K562 (cell line): ENCODE data around the gene CNGA1.

Experiments
- KAT8 ChIP-seq: fragments of 450-650 bp; IDR thresholded peaks from 2 replicates; pipeline ENCODE4 v1.6.1; 2016; ENCODE audit warnings: low read depth, mild to moderate bottlenecking
- KHSRP ChIP-seq: fragments of 450-650 bp; IDR thresholded peaks from 2 replicates; pipeline ENCODE4 v1.6.1; 2017
- TF ChIP-seq, protein P1 (sequence below): sonication (generic); formaldehyde crosslinking; IDR thresholded peaks from 2 replicates; pipeline ENCODE4 v1.8.0; 2023; ENCODE audit warnings: missing genetic modification reagents, mild to moderate bottlenecking, borderline replicate concordance

DNA sequence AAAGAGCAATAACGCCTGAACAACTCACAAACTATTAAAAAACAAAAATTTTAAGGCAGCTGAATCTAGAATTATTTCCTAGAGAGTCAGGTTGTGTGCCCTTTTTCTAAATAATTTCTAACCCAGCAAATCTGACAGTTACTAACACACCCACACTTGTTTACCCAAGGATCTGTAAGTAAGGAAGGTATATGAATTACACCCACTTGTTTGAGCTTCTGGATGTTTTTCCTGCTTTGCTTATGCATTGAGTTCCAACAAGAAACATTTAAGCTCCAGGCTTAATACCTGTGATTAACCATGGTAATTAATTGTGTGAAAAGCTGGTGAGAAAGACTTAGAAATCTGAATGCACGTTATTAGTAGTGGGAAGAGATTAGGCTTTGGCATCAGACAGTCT is 1.6 kb upstream of the CNGA1 start:
- TF ChIP-seq KHSRP (no peak), KAT8 (no peak)
- TF ChIP-seq, protein P1, sequence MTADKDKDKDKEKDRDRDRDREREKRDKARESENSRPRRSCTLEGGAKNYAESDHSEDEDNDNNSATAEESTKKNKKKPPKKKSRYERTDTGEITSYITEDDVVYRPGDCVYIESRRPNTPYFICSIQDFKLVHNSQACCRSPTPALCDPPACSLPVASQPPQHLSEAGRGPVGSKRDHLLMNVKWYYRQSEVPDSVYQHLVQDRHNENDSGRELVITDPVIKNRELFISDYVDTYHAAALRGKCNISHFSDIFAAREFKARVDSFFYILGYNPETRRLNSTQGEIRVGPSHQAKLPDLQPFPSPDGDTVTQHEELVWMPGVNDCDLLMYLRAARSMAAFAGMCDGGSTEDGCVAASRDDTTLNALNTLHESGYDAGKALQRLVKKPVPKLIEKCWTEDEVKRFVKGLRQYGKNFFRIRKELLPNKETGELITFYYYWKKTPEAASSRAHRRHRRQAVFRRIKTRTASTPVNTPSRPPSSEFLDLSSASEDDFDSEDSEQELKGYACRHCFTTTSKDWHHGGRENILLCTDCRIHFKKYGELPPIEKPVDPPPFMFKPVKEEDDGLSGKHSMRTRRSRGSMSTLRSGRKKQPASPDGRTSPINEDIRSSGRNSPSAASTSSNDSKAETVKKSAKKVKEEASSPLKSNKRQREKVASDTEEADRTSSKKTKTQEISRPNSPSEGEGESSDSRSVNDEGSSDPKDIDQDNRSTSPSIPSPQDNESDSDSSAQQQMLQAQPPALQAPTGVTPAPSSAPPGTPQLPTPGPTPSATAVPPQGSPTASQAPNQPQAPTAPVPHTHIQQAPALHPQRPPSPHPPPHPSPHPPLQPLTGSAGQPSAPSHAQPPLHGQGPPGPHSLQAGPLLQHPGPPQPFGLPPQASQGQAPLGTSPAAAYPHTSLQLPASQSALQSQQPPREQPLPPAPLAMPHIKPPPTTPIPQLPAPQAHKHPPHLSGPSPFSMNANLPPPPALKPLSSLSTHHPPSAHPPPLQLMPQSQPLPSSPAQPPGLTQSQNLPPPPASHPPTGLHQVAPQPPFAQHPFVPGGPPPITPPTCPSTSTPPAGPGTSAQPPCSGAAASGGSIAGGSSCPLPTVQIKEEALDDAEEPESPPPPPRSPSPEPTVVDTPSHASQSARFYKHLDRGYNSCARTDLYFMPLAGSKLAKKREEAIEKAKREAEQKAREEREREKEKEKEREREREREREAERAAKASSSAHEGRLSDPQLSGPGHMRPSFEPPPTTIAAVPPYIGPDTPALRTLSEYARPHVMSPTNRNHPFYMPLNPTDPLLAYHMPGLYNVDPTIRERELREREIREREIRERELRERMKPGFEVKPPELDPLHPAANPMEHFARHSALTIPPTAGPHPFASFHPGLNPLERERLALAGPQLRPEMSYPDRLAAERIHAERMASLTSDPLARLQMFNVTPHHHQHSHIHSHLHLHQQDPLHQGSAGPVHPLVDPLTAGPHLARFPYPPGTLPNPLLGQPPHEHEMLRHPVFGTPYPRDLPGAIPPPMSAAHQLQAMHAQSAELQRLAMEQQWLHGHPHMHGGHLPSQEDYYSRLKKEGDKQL, result no peak
